Adipocyte (in vitro differentiated cells): ENCODE results near the gene SOD1.

Experiments
- DNase-seq: peaks from one replicate; pipeline ENCODE4 v3.0.0-alpha.2; 2015; ENCODE audit warnings: low read depth
- H3K27me3 ChIP-seq: replicated peaks from 2 replicates; pipeline ENCODE4 v1.7.0; 2013; ENCODE audit warnings: mild to moderate bottlenecking, low read length, moderate library complexity; ENCODE audit not compliant: control insufficient read depth, insufficient read depth
- H3K36me3 ChIP-seq: 2 replicates; pipeline ENCODE4 v1.7.0; 2013; ENCODE audit warnings: low read length, mild to moderate bottlenecking, moderate library complexity; ENCODE audit not compliant: control insufficient read depth, insufficient read depth, severe bottlenecking
- H3K4me1 ChIP-seq: 2 replicates; pipeline ENCODE4 v1.7.0; 2013; ENCODE audit warnings: mild to moderate bottlenecking, low read length, moderate library complexity; ENCODE audit not compliant: control insufficient read depth, insufficient read depth
- H3K4me3 ChIP-seq: 2 replicates; pipeline ENCODE4 v1.7.0; 2013; ENCODE audit warnings: mild to moderate bottlenecking, low read length, moderate library complexity
- H3K9ac ChIP-seq: 2 replicates; pipeline ENCODE4 v1.7.0; 2013; ENCODE audit warnings: mild to moderate bottlenecking, low read length, moderate library complexity
- H3K9me3 ChIP-seq: 2 replicates; pipeline ENCODE4 v1.7.0; 2013; ENCODE audit warnings: mild to moderate bottlenecking, low read length, moderate library complexity; ENCODE audit not compliant: control insufficient read depth

The SOD1 gene

DNA sequence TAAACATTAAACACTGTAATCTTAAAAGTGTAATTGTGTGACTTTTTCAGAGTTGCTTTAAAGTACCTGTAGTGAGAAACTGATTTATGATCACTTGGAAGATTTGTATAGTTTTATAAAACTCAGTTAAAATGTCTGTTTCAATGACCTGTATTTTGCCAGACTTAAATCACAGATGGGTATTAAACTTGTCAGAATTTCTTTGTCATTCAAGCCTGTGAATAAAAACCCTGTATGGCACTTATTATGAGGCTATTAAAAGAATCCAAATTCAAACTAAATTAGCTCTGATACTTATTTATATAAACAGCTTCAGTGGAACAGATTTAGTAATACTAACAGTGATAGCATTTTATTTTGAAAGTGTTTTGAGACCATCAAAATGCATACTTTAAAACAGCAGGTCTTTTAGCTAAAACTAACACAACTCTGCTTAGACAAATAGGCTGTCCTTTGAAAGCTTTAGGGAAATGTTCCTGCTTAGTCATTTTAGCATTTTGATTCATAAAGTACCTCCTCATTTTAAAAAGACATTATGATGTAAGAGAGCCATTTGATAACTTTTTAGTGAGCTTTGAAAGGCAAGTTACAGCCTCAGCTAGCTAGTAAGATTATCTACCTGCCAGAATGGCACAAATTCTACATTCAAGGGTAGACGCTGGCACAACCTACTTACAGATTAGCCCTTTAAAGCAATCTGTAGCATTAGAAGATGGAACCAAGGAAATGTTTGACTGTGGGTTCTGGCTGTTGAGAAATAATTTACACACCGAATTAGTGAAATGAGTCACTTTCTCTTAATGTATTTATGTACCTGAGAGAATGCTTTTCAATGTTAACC lies 9.4 kb downstream of the SOD1 start:
- H3K9me3 ChIP-seq, result no peaks in the 10 kb centered on the region
- peaks cover 64% of the 10 kb centered on the region for H3K36me3 ChIP-seq
- no peak overlapping the region for H3K4me3 ChIP-seq
- no peaks in the 10 kb centered on the region for H3K27me3 ChIP-seq
- H3K9ac ChIP-seq, result peak overlapping the region; percentile 23
- DNase-seq, result no peak
- peaks cover 49% of the 10 kb centered on the region for H3K4me1 ChIP-seq

DNA sequence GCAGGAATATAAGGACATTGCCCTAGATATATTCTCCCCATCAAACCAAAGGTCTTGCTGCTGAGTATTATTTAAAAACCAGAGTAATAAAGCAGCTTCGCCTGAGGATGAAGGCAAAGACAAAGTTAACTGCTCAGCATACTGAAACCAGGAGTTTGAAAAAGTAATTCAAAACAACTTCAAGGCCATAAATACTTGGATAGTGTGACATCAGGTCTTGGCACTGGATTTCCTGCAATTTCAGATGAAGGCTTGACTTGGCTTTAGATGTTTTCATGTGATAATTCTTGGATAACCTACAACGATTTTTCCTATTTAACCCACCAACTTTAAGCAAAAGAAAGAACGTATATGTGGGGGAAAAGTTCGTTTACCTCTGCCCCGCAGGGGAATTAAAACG lies 10.6 kb downstream of the SOD1 start:
- no peak overlapping the region for H3K4me3 ChIP-seq
- peak; percentile 34 for DNase-seq
- H3K36me3 ChIP-seq, result peaks cover 56% of the 10 kb centered on the region
- no peak overlapping the region for H3K9ac ChIP-seq
- H3K27me3 ChIP-seq, result no peaks in the 10 kb centered on the region
- H3K9me3 ChIP-seq, result no peaks in the 10 kb centered on the region
- H3K4me1 ChIP-seq, result peaks cover 49% of the 10 kb centered on the region

DNA sequence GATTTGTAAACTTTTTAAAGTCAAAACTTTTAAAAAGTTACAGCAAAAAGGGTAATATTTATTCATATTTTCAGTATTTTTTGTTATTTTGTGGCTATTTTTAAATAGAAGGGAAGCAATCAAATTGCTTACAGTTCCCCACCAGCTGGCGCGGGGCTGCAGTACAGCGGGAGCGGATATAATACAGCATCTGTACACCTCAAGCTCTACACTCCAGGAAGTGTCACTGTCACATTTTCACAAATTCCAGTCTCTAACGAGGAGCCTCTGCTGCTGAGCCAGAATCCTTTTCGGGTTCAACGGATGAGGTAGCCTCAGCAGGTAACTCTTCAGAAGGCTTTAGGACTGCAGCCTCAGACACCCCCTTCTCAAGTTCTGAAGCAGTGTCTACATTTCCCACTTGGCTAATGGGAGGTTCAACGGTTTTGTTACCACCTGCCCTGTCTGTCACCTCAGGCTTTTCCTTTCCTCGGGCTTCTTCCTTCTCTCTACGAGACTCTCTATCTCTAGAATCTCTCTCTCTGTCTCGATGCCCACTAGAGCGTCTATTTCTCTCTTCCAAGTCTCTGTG lies 11.7 kb downstream of the SOD1 start:
- no peaks in the 10 kb centered on the region for H3K27me3 ChIP-seq
- H3K9me3 ChIP-seq, result no peaks in the 10 kb centered on the region
- H3K36me3 ChIP-seq, result peaks cover 63% of the 10 kb centered on the region
- H3K4me1 ChIP-seq, result peaks cover 42% of the 10 kb centered on the region
- H3K9ac ChIP-seq, result no peak overlapping the region
- no peak for DNase-seq
- no peak overlapping the region for H3K4me3 ChIP-seq

DNA sequence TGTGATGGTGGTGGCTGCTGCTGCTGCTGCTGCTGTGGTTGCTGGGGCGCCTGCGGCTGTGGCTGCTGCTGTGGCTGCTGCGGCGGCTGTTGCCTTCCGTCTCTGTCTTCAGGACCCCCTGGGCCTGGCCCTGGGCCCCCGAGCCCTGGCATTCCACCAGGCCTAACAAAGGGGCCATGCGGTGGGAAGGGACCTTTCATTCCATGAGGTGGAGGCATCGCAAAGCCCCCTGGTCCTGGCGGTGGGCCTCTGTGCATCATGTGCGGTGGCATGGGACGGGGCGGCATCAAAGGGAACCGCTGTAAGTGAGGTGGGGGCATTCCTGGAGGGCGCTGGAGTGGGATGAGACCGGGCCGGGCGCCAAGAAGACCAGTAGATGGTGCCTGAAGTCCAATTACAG lies 12.4 kb downstream of the SOD1 start:
- Histone ChIP-seq H3K9me3 (no peaks in the 10 kb centered on the region), H3K27me3 (no peaks in the 10 kb centered on the region), H3K36me3 (peaks cover 56% of the 10 kb centered on the region), H3K4me3 (no peak overlapping the region), H3K9ac (no peak overlapping the region), H3K4me1 (peaks cover 35% of the 10 kb centered on the region)
- DNase-seq, result no peak

DNA sequence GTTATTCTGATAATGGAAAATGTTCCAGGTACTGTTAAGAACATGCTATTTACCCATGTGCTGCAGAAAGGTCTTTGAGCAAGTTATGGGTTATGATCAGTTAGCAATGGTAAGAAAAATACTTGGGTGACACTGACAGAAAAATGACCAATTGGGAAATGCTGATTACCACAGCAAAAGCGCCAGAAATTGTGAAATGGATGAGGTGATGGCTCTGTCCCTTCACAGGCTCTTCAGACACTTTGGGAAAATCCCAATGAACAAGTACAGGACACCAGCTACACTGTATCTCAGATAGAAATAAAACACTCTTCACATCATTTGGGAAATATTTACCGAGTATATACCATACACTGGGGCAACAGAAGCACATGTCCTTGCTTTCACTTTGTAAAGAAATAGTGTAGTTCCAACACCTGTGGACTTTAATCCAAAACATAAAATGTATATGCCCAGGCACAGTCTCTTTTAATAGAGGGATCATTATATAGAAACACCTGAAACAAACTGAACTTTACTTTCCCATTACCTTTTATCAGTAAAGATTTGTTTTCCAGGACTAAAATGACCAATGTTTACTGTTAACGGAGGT lies 13.9 kb downstream of the SOD1 start:
- Histone ChIP-seq H3K4me3 (no peak overlapping the region), H3K9me3 (no peaks in the 10 kb centered on the region), H3K27me3 (no peaks in the 10 kb centered on the region), H3K9ac (no peak overlapping the region), H3K4me1 (peaks cover 21% of the 10 kb centered on the region), H3K36me3 (peaks cover 51% of the 10 kb centered on the region)
- no peak for DNase-seq

DNA sequence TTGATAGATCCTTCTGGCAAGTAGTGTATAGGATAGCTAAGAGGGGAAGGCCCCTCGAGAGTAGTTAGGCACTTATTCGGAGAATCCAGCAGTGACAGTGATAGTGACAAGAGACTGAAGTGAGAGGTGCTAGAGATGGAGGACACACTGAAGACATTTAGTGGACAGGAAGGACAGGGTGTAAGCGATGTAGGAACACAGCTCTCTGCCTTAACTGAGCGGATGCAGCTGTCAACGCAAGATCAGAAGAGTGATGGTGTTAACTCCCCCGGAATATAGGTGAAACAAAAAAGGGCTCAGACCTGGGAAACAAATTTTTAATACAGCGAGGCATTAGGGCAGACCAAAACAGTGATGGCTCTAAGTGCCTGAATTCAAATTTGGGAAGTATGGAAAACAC lies 15.8 kb downstream of the SOD1 start:
- H3K4me1 ChIP-seq, result peaks cover 2% of the 10 kb centered on the region
- no peak overlapping the region for H3K4me3 ChIP-seq
- H3K9ac ChIP-seq, result no peak overlapping the region
- H3K36me3 ChIP-seq, result peaks cover 45% of the 10 kb centered on the region
- no peak for DNase-seq
- no peaks in the 10 kb centered on the region for H3K9me3 ChIP-seq
- H3K27me3 ChIP-seq, result no peaks in the 10 kb centered on the region

DNA sequence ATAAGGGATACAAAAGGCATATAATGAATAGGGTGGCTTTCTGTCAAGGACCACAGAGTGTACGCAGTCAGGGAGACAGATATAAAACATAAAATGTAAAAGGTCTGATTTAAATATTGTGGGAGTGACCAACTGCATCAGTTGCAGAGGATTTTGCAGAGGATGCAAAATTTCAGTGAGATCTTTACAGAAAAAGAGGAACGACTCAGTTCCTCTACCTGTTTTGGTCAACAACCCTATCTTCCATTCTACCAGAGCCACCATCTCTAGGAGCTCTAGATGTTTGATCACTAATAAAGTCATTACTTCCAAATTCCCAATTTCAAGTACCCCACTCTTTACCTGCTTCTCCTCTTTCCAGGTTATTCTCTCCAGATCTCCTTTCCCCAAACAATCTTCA lies 16.5 kb downstream of the SOD1 start:
- Histone ChIP-seq H3K27me3 (no peaks in the 10 kb centered on the region), H3K4me3 (no peak overlapping the region), H3K4me1 (no peaks in the 10 kb centered on the region), H3K9me3 (no peaks in the 10 kb centered on the region), H3K9ac (no peak overlapping the region), H3K36me3 (peaks cover 43% of the 10 kb centered on the region)
- no peak for DNase-seq

DNA sequence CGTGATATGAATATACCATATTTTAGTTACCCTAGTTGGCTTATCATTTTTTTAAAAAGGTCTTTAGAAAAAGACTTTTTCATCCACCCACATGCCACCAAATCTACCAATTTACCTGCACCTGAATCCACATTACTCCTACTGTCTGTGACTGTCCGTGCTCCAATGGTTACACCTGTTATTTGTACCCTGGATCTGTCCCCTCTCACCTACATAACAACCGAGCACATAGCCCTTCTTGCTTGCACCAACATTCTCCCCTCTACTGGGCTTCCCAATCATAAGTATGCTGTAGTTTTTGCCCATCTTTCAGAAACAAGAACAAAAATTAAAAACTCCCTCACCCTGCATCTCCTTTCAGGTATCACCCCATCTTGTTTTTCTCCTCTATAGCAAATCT lies 17.6 kb downstream of the SOD1 start:
- no peaks in the 10 kb centered on the region for H3K9me3 ChIP-seq
- no peak overlapping the region for H3K4me3 ChIP-seq
- peaks cover 33% of the 10 kb centered on the region for H3K36me3 ChIP-seq
- no peaks in the 10 kb centered on the region for H3K27me3 ChIP-seq
- no peak for DNase-seq
- H3K9ac ChIP-seq, result no peak overlapping the region
- H3K4me1 ChIP-seq, result no peaks in the 10 kb centered on the region

DNA sequence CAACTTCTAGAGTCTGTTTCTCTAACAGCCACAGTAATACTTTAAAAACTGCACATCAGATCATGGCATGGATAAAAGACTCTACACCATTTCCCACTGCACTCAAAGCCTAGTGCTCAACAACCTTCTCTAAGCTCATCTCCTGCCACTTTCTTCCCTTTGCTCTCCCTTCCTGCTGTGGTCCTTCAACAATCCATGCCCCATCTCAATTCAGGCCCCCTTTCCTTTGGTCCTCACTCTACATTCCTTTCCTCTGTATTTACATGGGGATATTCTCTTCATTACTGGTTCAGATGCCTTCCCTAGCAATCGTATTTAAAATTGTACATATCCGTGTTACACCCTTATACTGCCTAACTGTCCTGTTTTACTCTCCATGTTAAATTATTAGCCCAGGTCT lies 19.0 kb downstream of the SOD1 start:
- peaks cover 43% of the 10 kb centered on the region for H3K36me3 ChIP-seq
- H3K4me3 ChIP-seq, result no peak overlapping the region
- H3K4me1 ChIP-seq, result no peaks in the 10 kb centered on the region
- H3K9ac ChIP-seq, result no peak overlapping the region
- no peaks in the 10 kb centered on the region for H3K27me3 ChIP-seq
- no peaks in the 10 kb centered on the region for H3K9me3 ChIP-seq
- DNase-seq, result no peak

DNA sequence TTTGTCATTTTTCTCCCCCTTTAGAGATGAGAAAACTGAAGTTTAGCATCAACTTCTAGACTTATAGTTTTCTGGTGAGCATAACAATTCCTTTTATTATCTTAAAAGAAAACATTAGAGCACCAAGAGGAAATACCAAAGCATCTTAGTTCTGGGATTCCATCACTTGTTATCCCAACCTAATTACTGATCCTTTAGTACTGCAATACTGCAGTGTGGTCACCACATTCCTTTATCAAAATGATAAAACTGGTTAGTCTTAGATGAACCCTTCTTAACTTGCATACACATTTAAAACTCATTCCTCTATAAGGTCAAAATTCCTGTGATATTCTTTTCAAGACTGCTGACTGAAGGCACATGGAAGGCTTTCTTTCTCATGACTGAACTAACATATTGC lies 23.1 kb downstream of the SOD1 start:
- Histone ChIP-seq H3K27me3 (no peaks in the 10 kb centered on the region), H3K4me3 (no peak overlapping the region), H3K9ac (no peak overlapping the region), H3K36me3 (peaks cover 67% of the 10 kb centered on the region), H3K4me1 (no peaks in the 10 kb centered on the region), H3K9me3 (no peaks in the 10 kb centered on the region)
- peak; percentile 28 for DNase-seq

DNA sequence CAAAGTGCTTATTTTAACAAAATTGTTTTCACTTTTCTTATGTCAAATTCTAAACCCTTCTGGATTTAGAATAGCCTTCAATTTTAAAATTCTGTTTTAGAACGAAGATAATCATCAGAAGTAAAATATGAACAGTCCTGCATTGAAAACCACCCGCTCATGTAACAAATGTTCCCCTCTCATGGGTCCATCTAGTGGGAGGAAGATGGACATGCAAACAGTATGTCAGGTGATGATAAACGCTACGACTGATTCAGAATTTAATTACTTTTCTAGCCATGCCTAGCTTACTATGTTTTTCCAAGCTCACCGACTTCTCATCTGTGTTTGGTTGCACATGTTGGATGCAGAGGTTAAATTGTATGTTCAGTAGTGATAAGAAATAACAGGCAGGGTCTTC lies 23.5 kb downstream of the SOD1 start:
- no peaks in the 10 kb centered on the region for H3K9me3 ChIP-seq
- no peaks in the 10 kb centered on the region for H3K4me1 ChIP-seq
- no peak overlapping the region for H3K4me3 ChIP-seq
- peaks cover 68% of the 10 kb centered on the region for H3K36me3 ChIP-seq
- H3K9ac ChIP-seq, result no peak overlapping the region
- H3K27me3 ChIP-seq, result no peaks in the 10 kb centered on the region
- no peak for DNase-seq
